Sigmoid colon (tissue), 7 donors: ENCODE data around the gene ERFE. TPM values are rescaled to one million over a fixed set of nuclear protein-coding genes. Genes with fewer than 3 reads are reported as not detected.

Experiments used
- DNase-seq: peaks from one replicate; pipeline ENCODE4 v3.0.0-alpha.2; 2019
- H3K27ac ChIP-seq, 4 donors: fragments of 200-600 bp; sonication (generic); one replicate each; pipeline ENCODE4 v1.5.1; 2016 to 2019; ENCODE audit warnings: mild to moderate bottlenecking in 1 of 4
- H3K27me3 ChIP-seq, 3 donors: fragments of 200-600 bp; sonication (generic); one replicate each; pipeline ENCODE4 v1.5.1; 2019; ENCODE audit warnings: mild to moderate bottlenecking in 1 of 3
- H3K36me3 ChIP-seq, 4 donors: fragments of 200-600 bp; sonication (generic); one replicate each; pipeline ENCODE4 v1.5.1; 2016 to 2019
- H3K4me1 ChIP-seq, 4 donors: fragments of 200-600 bp; sonication (generic); one replicate each; pipeline ENCODE4 v1.5.1; 2017 to 2019
- H3K4me3 ChIP-seq, 4 donors: fragments of 200-600 bp; sonication (generic); one replicate each; pipeline ENCODE4 v1.5.1; 2017 to 2019; ENCODE audit warnings: mild to moderate bottlenecking in 2 of 4, moderate library complexity in 1 of 4
- H3K9me3 ChIP-seq, 4 donors: fragments of 200-600 bp in 3 of 4; sonication (generic) in 3 of 4; one replicate each; pipeline versions ENCODE4 v1.5.1 to v1.6.1; 2013 to 2019
- CTCF ChIP-seq, 4 experiments: fragments of 450-650 bp in 3 of 4; fragments of 200-600 bp in 1 of 4; IDR thresholded peaks; one replicate each; pipeline ENCODE4 v1.5.1; 2016 to 2019; ENCODE audit warnings: antibody characterized with exemption in 4 of 4, mild to moderate bottlenecking in 3 of 4, moderate library complexity in 2 of 4
- EP300 ChIP-seq, 4 donors: sonication (generic); formaldehyde crosslinking; IDR thresholded peaks; one replicate each; pipeline ENCODE4 v1.6.1; 2017; ENCODE audit warnings: antibody characterized with exemption in 4 of 4
- POLR2A ChIP-seq, 2 donors: fragments of 450-650 bp; IDR thresholded peaks; one replicate each; pipeline ENCODE4 v1.6.1; 2016; ENCODE audit warnings: antibody characterized with exemption in 2 of 2, mild to moderate bottlenecking in 2 of 2, moderate library complexity in 2 of 2
- POLR2AphosphoS5 ChIP-seq, 4 donors: sonication (generic); formaldehyde crosslinking; IDR thresholded peaks; one replicate each; pipeline ENCODE4 v1.6.1; 2017; ENCODE audit warnings: antibody characterized with exemption in 4 of 4
- WGBS, 2 donors: extraction: QIAGEN DNeasy Blood & Tissue Kit; methylation state at CpG; one replicate each; pipeline ENCODE4 v1.1.7; 2013; 5-methylcytosine and 5-hydroxymethylcytosine counted together
- intact Hi-C: fragments of 100-400 bp; cut with DNase I; formaldehyde crosslinking; loops from one replicate; pipeline ENCODE4 v1.15.1; 2023
- polyA plus RNA-seq, 3 donors: library from polyadenylated mRNA; stranded (reverse); fragments of 200-250 nt; gene quantifications; one replicate each; pipeline ENCODE4 v1.2.3, GENCODE V29; 2013
- total RNA-seq, 4 donors: library from RNA; depleted of rRNA; stranded (reverse); fragments of >200 nt; gene quantifications; one replicate each; pipeline ENCODE4 v1.1.0, GENCODE V29; 2016
- donor health status: healthy with polysubstance abuse.
- donor health status: Bipolar disorder and iron deficiency.
- donor health status: healthy.

ERFE gene
- total and polyA plus RNA-seq, 7 donors = 0.42 to 0.71 (median 0.49) TPM; not detected in 4

DNA sequence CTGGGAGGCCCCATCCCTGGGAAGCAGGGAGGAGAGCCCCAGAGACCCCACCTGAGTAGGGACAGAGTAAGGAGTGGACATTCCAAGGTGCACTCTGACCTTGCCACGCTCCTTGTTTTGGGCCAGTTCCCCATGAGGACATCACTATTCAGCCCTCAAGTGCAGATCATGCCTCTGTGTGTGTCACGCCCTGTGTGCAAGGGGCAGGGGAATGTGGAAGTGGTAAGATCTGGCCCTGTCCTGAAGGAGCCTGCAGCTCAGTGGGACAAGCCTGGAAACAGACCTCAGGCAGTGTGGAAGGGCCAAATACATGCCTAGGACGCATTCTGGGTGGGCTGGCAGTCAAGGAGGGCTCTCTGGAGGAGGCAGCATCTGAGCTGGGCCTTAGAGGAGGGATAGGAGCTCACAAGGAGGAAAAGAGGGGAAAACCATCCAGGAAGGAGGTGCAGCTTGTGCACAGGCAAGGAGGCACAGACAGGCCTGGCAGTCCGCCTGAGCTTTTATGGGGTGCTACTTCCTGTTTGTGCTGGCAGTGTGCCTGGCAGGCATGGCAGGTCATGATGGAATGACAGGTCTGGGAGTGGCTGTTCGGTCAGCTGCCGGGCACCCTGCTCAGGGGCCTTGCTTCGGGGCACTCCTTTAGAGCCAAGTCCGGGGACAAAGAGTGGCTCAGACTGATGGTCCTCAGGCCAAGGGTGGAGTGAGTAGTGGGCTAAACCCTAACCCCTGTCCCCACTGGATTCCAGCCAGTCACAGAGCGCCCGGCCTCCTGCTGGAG is 17.0 kb upstream of the ERFE start:
- intact Hi-C loops = no loop called here
- TF ChIP-seq POLR2A (IDR thresholded peaks at IDR 0.05) = no peak
- TF ChIP-seq CTCF (IDR thresholded peaks at IDR 0.05) = no peak
- no peak for TF ChIP-seq EP300 (IDR thresholded peaks at IDR 0.05)
- no peak for TF ChIP-seq POLR2AphosphoS5 (IDR thresholded peaks at IDR 0.05)
- Histone ChIP-seq H3K27me3 (no peaks in the 10 kb centered on the region), H3K9me3 (no peaks in the 10 kb centered on the region), H3K4me1 (peaks cover 0 to 36% (median 28%) of the 10 kb centered on the region in 4 donors), H3K36me3 (no peaks in the 10 kb centered on the region), H3K27ac (no peak overlapping the region), H3K4me3 (no peak overlapping the region)
- no peak for DNase-seq
- WGBS, 2 donors = 19 to 62% methylated on average over 10 of the region's 10 CpGs

DNA sequence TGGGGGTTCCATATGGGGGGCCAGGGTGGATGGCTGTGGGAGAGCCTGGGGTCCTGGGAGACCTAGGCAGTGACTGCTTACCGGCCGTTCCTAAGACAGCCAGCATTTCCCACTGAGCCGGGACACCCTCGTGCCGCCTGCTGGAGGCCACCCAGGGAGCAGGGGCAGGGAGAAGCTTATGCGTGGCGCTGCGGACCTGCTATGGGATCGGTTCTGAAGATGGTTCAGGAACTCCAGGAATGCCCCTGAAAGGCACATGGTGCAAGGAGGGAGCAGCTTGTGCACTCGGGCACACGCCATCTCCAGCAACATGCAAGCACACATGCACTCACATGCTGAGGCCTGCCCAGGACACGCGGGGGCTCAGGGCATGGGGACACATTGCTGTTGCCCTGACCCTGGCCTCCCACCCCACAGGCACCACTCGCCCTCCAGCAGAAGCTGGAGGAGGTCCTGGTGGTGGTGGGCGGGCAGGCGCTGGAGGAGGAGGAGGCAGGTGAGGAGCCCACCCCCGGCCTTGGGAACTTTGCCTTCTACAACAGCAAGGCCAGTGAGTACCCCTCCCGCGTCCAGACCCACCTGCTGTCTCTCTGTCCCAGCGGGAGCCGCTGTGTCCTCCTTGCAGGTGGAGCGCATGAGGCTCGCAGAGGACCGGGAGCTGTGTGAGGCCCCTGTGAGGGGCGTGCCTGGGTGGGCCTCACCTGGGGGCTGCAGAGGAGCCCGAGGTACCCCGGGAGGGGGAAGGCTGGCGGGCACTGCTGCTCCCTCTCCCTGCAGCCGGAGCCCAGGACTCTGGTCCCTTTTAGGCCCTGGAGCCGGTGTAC is 16.2 kb upstream of the ERFE start:
- no peak for DNase-seq
- H3K4me1 ChIP-seq = peaks cover 0 to 36% (median 27%) of the 10 kb centered on the region in 4 donors
- H3K27ac ChIP-seq = no peak overlapping the region
- WGBS, 2 donors = 33 to 81% methylated on average over 30 of the region's 30 CpGs
- TF ChIP-seq POLR2A (IDR thresholded peaks at IDR 0.05) (no peak), EP300 (IDR thresholded peaks at IDR 0.05) (no peak), POLR2AphosphoS5 (IDR thresholded peaks at IDR 0.05) (no peak), CTCF (IDR thresholded peaks at IDR 0.05) (no peak)
- H3K36me3 ChIP-seq = no peaks in the 10 kb centered on the region
- no peak overlapping the region for H3K4me3 ChIP-seq
- intact Hi-C loops = no loop called here
- no peaks in the 10 kb centered on the region for H3K27me3 ChIP-seq
- H3K9me3 ChIP-seq = no peaks in the 10 kb centered on the region

GRCh38 chr2:238143239-238143951 is 15.4 kb upstream of the ERFE start:
- no peak for TF ChIP-seq POLR2A (IDR thresholded peaks at IDR 0.05)
- TF ChIP-seq POLR2AphosphoS5 (IDR thresholded peaks at IDR 0.05) = no peak
- TF ChIP-seq CTCF (IDR thresholded peaks at IDR 0.05) = no peak
- TF ChIP-seq EP300 (IDR thresholded peaks at IDR 0.05) = no peak
- Histone ChIP-seq H3K4me3 (no peak overlapping the region), H3K27me3 (no peaks in the 10 kb centered on the region), H3K9me3 (no peaks in the 10 kb centered on the region), H3K36me3 (no peaks in the 10 kb centered on the region), H3K27ac (peak overlapping the region in 1 of 4 donors; percentile 1), H3K4me1 (peaks cover 0 to 28% (median 21%) of the 10 kb centered on the region in 4 donors)
- WGBS, 2 donors = 55 to 63% methylated on average over 20 of the region's 20 CpGs
- no peak for DNase-seq
- intact Hi-C loops = no loop called here

- H3K27ac ChIP-seq = no peak overlapping the region
- peaks cover 0 to 20% (median 13%) of the 10 kb centered on the region in 4 donors for H3K4me1 ChIP-seq
- H3K4me3 ChIP-seq = no peak overlapping the region
- DNase-seq = no peak
- H3K9me3 ChIP-seq = no peaks in the 10 kb centered on the region
- H3K27me3 ChIP-seq = no peaks in the 10 kb centered on the region
- TF ChIP-seq POLR2AphosphoS5 (IDR thresholded peaks at IDR 0.05) (no peak), POLR2A (IDR thresholded peaks at IDR 0.05) (no peak), EP300 (IDR thresholded peaks at IDR 0.05) (no peak)
- H3K36me3 ChIP-seq = no peaks in the 10 kb centered on the region
- intact Hi-C loops = no loop called here
- 84 to 87% methylated on average over 5 of the region's 5 CpGs for whole genome bisulfite sequencing, 2 donors
Measured at GRCh38 chr2:238144262-238144661, 14.5 kb upstream of the ERFE start.
